Endothelial cell (in vitro differentiated cells): ENCODE results near the gene KIAA1958. TPM values are rescaled to one million over a fixed set of nuclear protein-coding genes. Genes with fewer than 3 reads are reported as not detected.

Experiments used
- DNase-seq: peaks from one replicate; pipeline ENCODE4 v3.0.0; 2021; ENCODE audit warnings: low spot score
- H3K27ac Mint-ChIP-seq: one replicate; pipeline ENCODE4 v1.8.0; 2021; ENCODE audit warnings: mixed read lengths, inconsistent platforms; ENCODE audit not compliant: unreplicated experiment
- H3K27me3 Mint-ChIP-seq: one replicate; pipeline ENCODE4 v1.8.0; 2021; ENCODE audit warnings: mild to moderate bottlenecking, moderate library complexity, mixed read lengths, inconsistent platforms; ENCODE audit not compliant: unreplicated experiment
- H3K36me3 Mint-ChIP-seq: one replicate; pipeline ENCODE4 v1.8.0; 2021; ENCODE audit warnings: mild to moderate bottlenecking, low read depth, mixed read lengths, inconsistent platforms; ENCODE audit not compliant: unreplicated experiment
- H3K4me1 Mint-ChIP-seq: one replicate; pipeline ENCODE4 v1.8.0; 2021; ENCODE audit warnings: mild to moderate bottlenecking, mixed read lengths, inconsistent platforms; ENCODE audit not compliant: unreplicated experiment
- H3K4me3 Mint-ChIP-seq: one replicate; pipeline ENCODE4 v1.8.0; 2021; ENCODE audit warnings: mild to moderate bottlenecking, mixed read lengths, inconsistent platforms; ENCODE audit not compliant: unreplicated experiment
- H3K9me3 Mint-ChIP-seq: one replicate; pipeline ENCODE4 v1.8.0; 2021; ENCODE audit warnings: mixed read lengths, inconsistent platforms; ENCODE audit not compliant: unreplicated experiment
- CTCF ChIP-seq: fragments of 200-600 bp; sonication (generic); IDR thresholded peaks from one replicate; pipeline ENCODE4 v1.5.0; 2021; ENCODE audit warnings: antibody characterized with exemption; ENCODE audit not compliant: unreplicated experiment
- total RNA-seq: library from RNA; stranded (reverse); fragmentation: NEBNext Ultra II Directional; extraction: Animal tissue kit (Norgen Biotek cat#: 25700); gene quantifications from one replicate; pipeline ENCODE4 v1.2.1, GENCODE V29; 2021; ENCODE audit not compliant: unreplicated experiment

Gene KIAA1958
- total RNA-seq, 1 donor from 2014 or later = 15.1 TPM

GRCh38 chr9:112608851-112609250, 122.2 kb downstream of the KIAA1958 start:
- no peak for TF ChIP-seq CTCF
- no peaks in the 10 kb centered on the region for H3K27me3 Mint-ChIP-seq
- H3K4me3 Mint-ChIP-seq = no peak overlapping the region
- H3K4me1 Mint-ChIP-seq = no peaks in the 10 kb centered on the region
- no peaks in the 10 kb centered on the region for H3K36me3 Mint-ChIP-seq
- H3K27ac Mint-ChIP-seq = no peak overlapping the region
- no peak for DNase-seq
- no peaks in the 10 kb centered on the region for H3K9me3 Mint-ChIP-seq

GRCh38 chr9:112615584-112616266, 129.1 kb downstream of the KIAA1958 start:
- H3K4me1 Mint-ChIP-seq = peaks cover 4% of the 10 kb centered on the region
- DNase-seq = no peak
- H3K4me3 Mint-ChIP-seq = no peak overlapping the region

GRCh38 chr9:112617371-112617770, 130.7 kb downstream of the KIAA1958 start:
- DNase-seq = no peak
- no peak for TF ChIP-seq CTCF
- no peak overlapping the region for H3K4me3 Mint-ChIP-seq
- no peaks in the 10 kb centered on the region for H3K9me3 Mint-ChIP-seq
- H3K27ac Mint-ChIP-seq = no peak overlapping the region
- peaks cover 3% of the 10 kb centered on the region for H3K36me3 Mint-ChIP-seq
- peaks cover 4% of the 10 kb centered on the region for H3K4me1 Mint-ChIP-seq
- no peaks in the 10 kb centered on the region for H3K27me3 Mint-ChIP-seq

More at GRCh38 chr9:112615584-112616266, 129.1 kb downstream of the KIAA1958 start:
- Mint-ChIP-seq H3K27ac (no peak overlapping the region), H3K36me3 (peaks cover 3% of the 10 kb centered on the region), H3K9me3 (no peaks in the 10 kb centered on the region), H3K27me3 (no peaks in the 10 kb centered on the region)
- TF ChIP-seq CTCF = no peak

- no peak overlapping the region for H3K4me3 Mint-ChIP-seq
- H3K36me3 Mint-ChIP-seq = peaks cover 3% of the 10 kb centered on the region
- H3K27ac Mint-ChIP-seq = no peak overlapping the region
- no peaks in the 10 kb centered on the region for H3K27me3 Mint-ChIP-seq
- no peaks in the 10 kb centered on the region for H3K9me3 Mint-ChIP-seq
- TF ChIP-seq CTCF = no peak
- DNase-seq = no peak
- peaks cover 4% of the 10 kb centered on the region for H3K4me1 Mint-ChIP-seq
These were observed 131.9 kb downstream of the KIAA1958 start for GRCh38 chr9:112618385-112619009.

- Mint-ChIP-seq H3K4me1 (peaks cover 4% of the 10 kb centered on the region), H3K27ac (no peak overlapping the region), H3K9me3 (no peaks in the 10 kb centered on the region), H3K4me3 (no peak overlapping the region), H3K36me3 (peaks cover 3% of the 10 kb centered on the region), H3K27me3 (no peaks in the 10 kb centered on the region)
- DNase-seq = no peak
- TF ChIP-seq CTCF = no peak
These were observed 133.8 kb downstream of the KIAA1958 start for GRCh38 chr9:112620388-112620787.
